HUES64 (cell line): ENCODE measurements around the gene CSRP3.
"Not testable (repeated sequence)": the region's sequence is repeated elsewhere in the genome, so short reads cannot be mapped to it uniquely, and the experiment has no call there.

Experiments
- H3K27ac ChIP-seq: 2 replicates; pipeline ENCODE4 v1.7.0; 2013; ENCODE audit warnings: low read depth, low read length, inconsistent platforms
- H3K27me3 ChIP-seq: 2 replicates; pipeline ENCODE4 v1.6.1; 2013; ENCODE audit warnings: mild to moderate bottlenecking, low read length; ENCODE audit not compliant: insufficient read depth
- H3K36me3 ChIP-seq: 2 replicates; pipeline ENCODE4 v1.6.1; 2013; ENCODE audit warnings: mild to moderate bottlenecking, low read length; ENCODE audit not compliant: insufficient read depth
- H3K4me1 ChIP-seq: 2 replicates; pipeline ENCODE4 v1.6.1; 2013; ENCODE audit warnings: mild to moderate bottlenecking, low read length, moderate library complexity; ENCODE audit not compliant: insufficient read depth
- H3K4me3 ChIP-seq: 2 replicates; pipeline ENCODE4 v1.5.1; 2013; ENCODE audit warnings: mild to moderate bottlenecking, low read length, moderate library complexity
- H3K9ac ChIP-seq: 2 replicates; pipeline ENCODE4 v1.6.1; 2013; ENCODE audit warnings: mild to moderate bottlenecking, low read depth, low read length
- H3K9me3 ChIP-seq: 2 replicates; pipeline ENCODE4 v1.6.1; 2013; ENCODE audit warnings: low read depth, low read length; ENCODE audit not compliant: insufficient read depth
- WGBS: fragments of 150-250, 120-280 bp; methylation state at CpG from one replicate; pipeline ENCODE4 v1.1.7; 2013; ENCODE audit warnings: missing lambda C conversion rate; 5-methylcytosine and 5-hydroxymethylcytosine counted together

Gene CSRP3

GRCh38 chr11:19162951-19163505, 38.8 kb downstream of the CSRP3 start:
- no peaks in the 10 kb centered on the region for H3K27me3 ChIP-seq
- no peak overlapping the region for H3K27ac ChIP-seq
- H3K9me3 ChIP-seq, result no peaks in the 10 kb centered on the region
- no peak overlapping the region for H3K9ac ChIP-seq
- WGBS, result 94% methylated on average over 1 of the region's 1 CpG
- H3K4me1 ChIP-seq, result no peaks in the 10 kb centered on the region
- H3K4me3 ChIP-seq, result no peak overlapping the region
- H3K36me3 ChIP-seq, result peaks cover 71% of the 10 kb centered on the region

DNA sequence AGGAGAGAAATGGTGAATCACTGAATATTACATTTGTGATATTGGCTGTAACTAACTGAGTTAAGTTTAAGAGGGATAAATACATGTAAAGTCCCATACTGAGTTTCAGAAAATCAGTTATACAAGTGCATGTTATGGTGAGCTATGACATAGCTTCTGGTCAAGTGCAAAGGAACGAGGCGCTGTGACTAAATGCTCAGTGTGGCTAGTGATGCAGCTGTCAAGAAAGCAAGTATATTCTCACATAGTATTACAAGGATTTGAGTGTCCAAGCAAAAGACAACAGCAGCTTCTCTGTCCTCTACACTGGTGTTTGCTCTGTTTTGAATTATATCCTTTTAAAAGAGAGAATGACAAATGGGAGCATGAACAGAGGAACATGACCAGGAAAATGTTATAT, 40.1 kb downstream of the CSRP3 start:
- no peak overlapping the region for H3K4me3 ChIP-seq
- H3K4me1 ChIP-seq, result no peaks in the 10 kb centered on the region
- 85% methylated on average over 2 of the region's 2 CpGs for WGBS
- no peaks in the 10 kb centered on the region for H3K27me3 ChIP-seq
- no peak overlapping the region for H3K27ac ChIP-seq
- peaks cover 70% of the 10 kb centered on the region for H3K36me3 ChIP-seq
- H3K9ac ChIP-seq, result no peak overlapping the region
- H3K9me3 ChIP-seq, result no peaks in the 10 kb centered on the region

- no peaks in the 10 kb centered on the region for H3K9me3 ChIP-seq
- no peak overlapping the region for H3K9ac ChIP-seq
- 95% methylated on average over 6 of the region's 6 CpGs for WGBS
- H3K4me3 ChIP-seq, result no peak overlapping the region
- no peaks in the 10 kb centered on the region for H3K27me3 ChIP-seq
- H3K27ac ChIP-seq, result no peak overlapping the region
- H3K4me1 ChIP-seq, result no peaks in the 10 kb centered on the region
- H3K36me3 ChIP-seq, result peaks cover 66% of the 10 kb centered on the region
Observed at GRCh38 chr11:19160847-19161246, 40.9 kb downstream of the CSRP3 start.

DNA sequence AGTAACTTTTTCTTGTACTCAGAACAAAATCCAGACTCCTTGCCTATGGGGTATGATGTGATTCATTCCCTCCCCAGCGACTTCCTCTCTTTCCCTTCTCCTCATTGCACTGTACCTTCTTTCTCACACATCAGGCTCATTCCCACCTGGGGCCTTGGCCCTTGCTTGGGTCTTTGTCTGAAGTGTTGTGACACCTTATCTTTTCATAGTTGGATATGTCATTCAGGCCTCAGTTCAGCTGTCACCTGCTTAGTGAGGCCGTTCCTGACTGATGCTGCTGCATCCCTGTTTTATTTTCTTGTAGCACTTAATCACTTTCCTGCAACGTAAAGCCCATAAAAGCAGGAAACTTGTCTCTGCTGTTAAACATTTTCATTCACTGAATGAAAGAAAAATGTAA, 44.9 kb downstream of the CSRP3 start:
- Histone ChIP-seq H3K9me3 (no peaks in the 10 kb centered on the region), H3K36me3 (peaks cover 74% of the 10 kb centered on the region), H3K9ac (no peak overlapping the region), H3K27me3 (no peaks in the 10 kb centered on the region), H3K4me1 (no peaks in the 10 kb centered on the region), H3K27ac (no peak overlapping the region), H3K4me3 (no peak overlapping the region)
- WGBS, result 58% methylated on average over 3 of the region's 3 CpGs

GRCh38 chr11:19145319-19145718, 56.5 kb downstream of the CSRP3 start:
- Histone ChIP-seq H3K4me3 (no peak overlapping the region), H3K27me3 (no peaks in the 10 kb centered on the region), H3K9me3 (no peaks in the 10 kb centered on the region), H3K27ac (no peak overlapping the region), H3K4me1 (no peaks in the 10 kb centered on the region), H3K36me3 (peaks cover 53% of the 10 kb centered on the region), H3K9ac (no peak overlapping the region)
- 63% methylated on average over 3 of the region's 3 CpGs for WGBS

GRCh38 chr11:19136884-19137283, 64.9 kb downstream of the CSRP3 start:
- not testable (repeated sequence) for H3K9ac ChIP-seq, H3K4me3 ChIP-seq, H3K36me3 ChIP-seq, H3K27me3 ChIP-seq, H3K4me1 ChIP-seq, H3K27ac ChIP-seq
- WGBS, result 94% methylated on average over 2 of the region's 4 CpGs
- peaks cover 25% of the 10 kb centered on the region for H3K9me3 ChIP-seq

- no peak overlapping the region for H3K9ac ChIP-seq
- no peak overlapping the region for H3K27ac ChIP-seq
- WGBS, result 100% methylated on average over 1 of the region's 1 CpG
- peaks cover 27% of the 10 kb centered on the region for H3K9me3 ChIP-seq
- no peaks in the 10 kb centered on the region for H3K4me1 ChIP-seq
- H3K4me3 ChIP-seq, result no peak overlapping the region
- H3K27me3 ChIP-seq, result no peaks in the 10 kb centered on the region
- peaks cover 3% of the 10 kb centered on the region for H3K36me3 ChIP-seq
Observed at GRCh38 chr11:19134004-19134403, 67.8 kb downstream of the CSRP3 start.
